ENCODE data around the gene GLCCI1. TPM values are rescaled to one million over a fixed set of nuclear protein-coding genes. Genes with fewer than 3 reads are reported as not detected.

GLCCI1 gene
- total and polyA plus RNA-seq, 10 of the 15 experiments (the other 5 are each of a cell fraction or from before 2014, with no cell fraction given), result 12.6 to 92.0 (median 27.6) TPM

- Histone ChIP-seq H3K9ac (ENCODE audit: control insufficient read depth, insufficient read depth, low read length) (no peak overlapping the region), H3K4me1 (ENCODE audit: control insufficient read depth, insufficient read depth, low read length) (no peaks in the 10 kb centered on the region), H3K4me3 (no peak overlapping the region), H3K27me3 (replicated peaks in 1 of 2; ENCODE audit: control insufficient read depth in 2 of 2, insufficient read depth in 2 of 2, low read length in 1 of 2) (no peaks in the 10 kb centered on the region), H3K4me2 (ENCODE audit: control insufficient read depth, insufficient read depth) (no peak overlapping the region), H3K9me3 (replicated peaks; ENCODE audit: control insufficient read depth, insufficient read depth, low read length) (peaks cover 22% of the 10 kb centered on the region; the same call in 2 of the 3 replicates), H2AFZ (ENCODE audit: control insufficient read depth, low read depth, low read length) (no peak overlapping the region), H3K36me3 (ENCODE audit: control insufficient read depth in 2 of 2, insufficient read depth in 2 of 2, low read length in 1 of 2) (peaks cover 8 to 36% of the 10 kb centered on the region in 2 experiments), H3K79me2 (ENCODE audit: control insufficient read depth, insufficient read depth, low read length) (peaks cover under 1% of the 10 kb centered on the region), H4K20me1 (ENCODE audit: control insufficient read depth, insufficient read depth) (no peaks in the 10 kb centered on the region), H3K27ac (ENCODE audit: control insufficient read depth, insufficient read depth) (no peak overlapping the region)
- intact Hi-C loops (cut with micrococcal nuclease; ENCODE audit: unreplicated experiment), result no loop called here
- WGBS (ENCODE audit: insufficient coverage, insufficient replicate concordance, low lambda C conversion rate, missing lambda C conversion rate), result 96% methylated on average over 1 of the region's 1 CpG
- no peak for TF ChIP-seq TAF1 (IDR thresholded peaks at IDR 0.05; ENCODE audit: borderline replicate concordance, low read depth, low read length)
- no peak for TF ChIP-seq HDAC6 (IDR thresholded peaks at IDR 0.05; ENCODE audit: unreplicated experiment)
- TF ChIP-seq RCOR1 (conservative IDR thresholded peaks at IDR 0.05; ENCODE audit: low read depth, low read length), result no peak
- no peak for TF ChIP-seq POLR2A (IDR thresholded peaks at IDR 0.05; ENCODE audit: low read depth, low read length)
- no peak for TF ChIP-seq EZH2 (IDR thresholded peaks at IDR 0.05; ENCODE audit: borderline replicate concordance, control insufficient read depth, low read depth, low read length)
- no peak for TF ChIP-seq BHLHE40 (IDR thresholded peaks at IDR 0.05; ENCODE audit: borderline replicate concordance in 1 of 2, low read depth in 2 of 2, low read length in 1 of 2)
- TF ChIP-seq BCL3 (IDR thresholded peaks at IDR 0.05; ENCODE audit: borderline replicate concordance, insufficient read depth, low read depth, low read length, poor library complexity, severe bottlenecking), result no peak
- no peak for TF ChIP-seq JUND (IDR thresholded peaks at IDR 0.05; ENCODE audit: low read depth, low read length)
- FAIRE-seq (no peak), DNase-seq (ENCODE audit: low read depth, low spot score) (no peak), ATAC-seq (no peak)
- ChIA-PET RAD21 (ENCODE audit: unreplicated experiment) (no interaction called here), POLR2A (no interaction called here), CTCF (interaction anchor here (0.9 to 1.1 kb wide), 3 partner anchors 13 to 72 kb away, joined by 3 read pairs; no protein-coding TSS in a partner anchor), SMC1A (ENCODE audit: uncharacterized antibody, unreplicated experiment) (interaction anchor here (0.8 to 1.3 kb wide), 5 partner anchors 12 to 168 kb away, joined by 3 to 4 read pairs (median 3); no protein-coding TSS in a partner anchor)
- in situ Hi-C loops (cut with MboI), result no loop called here
- no TSS peak for BruUV-seq (replicated peaks)
These were observed 54.0 kb downstream of the GLCCI1 start for GRCh38 chr7:8022628-8023027.
